Mucosa of descending colon (tissue), 3 donors: ENCODE measurements around the gene NCKAP1. TPM values are rescaled to one million over a fixed set of nuclear protein-coding genes. Genes with fewer than 3 reads are reported as not detected.

Experiments used
- ATAC-seq: fragments of 200-7000 bp; cut with Tn5 transposase; one replicate; pipeline ENCODE4 v1.9.1; 2020; ENCODE audit warnings: mild to moderate bottlenecking, moderate library complexity
- DNase-seq, 3 donors: peaks; one replicate each; pipeline ENCODE4 v3.0.0-alpha.2; 2020
- H3K36me3 ChIP-seq: fragments of 200-600 bp; one replicate; pipeline ENCODE4 v1.8.0; 2021; ENCODE audit warnings: low read depth, mild to moderate bottlenecking
- H3K4me1 ChIP-seq: fragments of 200-600 bp; one replicate; pipeline ENCODE4 v1.8.0; 2021; ENCODE audit warnings: low read depth, mild to moderate bottlenecking
- H3K4me3 ChIP-seq: fragments of 200-600 bp; one replicate; pipeline ENCODE4 v1.8.0; 2021; ENCODE audit warnings: mild to moderate bottlenecking
- H3K9me3 ChIP-seq: fragments of 200-600 bp; one replicate; pipeline ENCODE4 v1.8.0; 2021; ENCODE audit warnings: mild to moderate bottlenecking
- intact Hi-C, 2 donors: fragments of 100-400 bp; cut with DNase I in 1 of 2; cut with micrococcal nuclease in 1 of 2; formaldehyde crosslinking; loops; one replicate each; pipeline versions ENCODE4 v1.11.0 to v1.11.1; 2022; cut with DNase I, micrococcal nuclease
- total RNA-seq, 3 donors: library from RNA; stranded (reverse); fragmentation: NEBNext Ultra II Directional in 2 of 3; extraction: Animal tissue kit (Norgen Biotek cat#: 25700) in 2 of 3; gene quantifications; one replicate each; pipeline versions ENCODE4 v1.2.1 to v1.2.4, GENCODE V29; 2021 to 2023
- TF ChIP-seq, protein P1 (sequence below): fragments of 200-600 bp; IDR thresholded peaks from one replicate; pipeline ENCODE4 v1.8.0; 2022; ENCODE audit warnings: antibody characterized with exemption, mild to moderate bottlenecking
- donor health status: DM: no; HTN: no; CAD: no; lungs with moderate emphysema.
- donor health status: DM: no; HTN: no; CAD: no.
- donor health status: DM: no; HTN: yes; CAD: no.

NCKAP1 gene
- total RNA-seq, 3 donors from 2014 or later, result 81.5 to 194 (median 87.2) TPM

DNA sequence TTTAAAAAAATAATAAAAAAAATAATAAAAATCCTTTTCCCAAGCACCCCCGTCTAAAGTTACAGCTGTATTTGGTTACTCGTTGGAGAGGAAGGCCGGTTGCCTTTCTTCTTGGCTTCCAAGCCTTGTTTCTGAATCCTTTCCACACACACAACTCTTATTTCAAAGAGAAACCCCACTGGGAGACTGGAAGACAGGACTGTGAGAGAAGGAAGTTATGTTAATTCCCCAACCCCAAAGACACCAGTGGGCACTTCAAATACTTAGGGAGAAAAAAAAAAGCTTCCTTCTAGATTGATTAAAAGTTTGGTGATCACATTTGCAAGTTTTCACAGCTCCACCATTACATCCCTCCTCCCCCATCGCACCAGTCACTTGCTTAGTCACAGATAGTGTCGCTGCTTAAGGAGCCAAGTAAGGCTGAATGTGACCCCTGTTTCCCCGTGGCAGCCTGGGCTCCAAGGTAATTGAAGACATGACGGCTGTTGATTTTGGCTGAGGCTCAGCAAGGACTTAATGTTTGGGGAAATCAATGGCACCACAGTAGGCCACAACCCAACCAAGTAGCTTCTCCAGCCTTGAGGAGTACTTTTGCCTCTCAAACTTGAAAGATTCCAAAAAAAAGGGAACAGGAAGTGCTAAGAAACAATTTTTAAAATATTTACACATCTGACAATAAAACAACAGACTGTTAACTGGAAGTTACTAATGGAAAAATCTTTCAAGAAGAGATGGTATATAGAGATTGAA is 131.0 kb downstream of the NCKAP1 start:
- Histone ChIP-seq H3K4me3 (no peak overlapping the region), H3K4me1 (peaks cover 3% of the 10 kb centered on the region), H3K36me3 (no peaks in the 10 kb centered on the region), H3K9me3 (no peaks in the 10 kb centered on the region)
- intact Hi-C loops, result no loop called here
- TF ChIP-seq, protein P1, sequence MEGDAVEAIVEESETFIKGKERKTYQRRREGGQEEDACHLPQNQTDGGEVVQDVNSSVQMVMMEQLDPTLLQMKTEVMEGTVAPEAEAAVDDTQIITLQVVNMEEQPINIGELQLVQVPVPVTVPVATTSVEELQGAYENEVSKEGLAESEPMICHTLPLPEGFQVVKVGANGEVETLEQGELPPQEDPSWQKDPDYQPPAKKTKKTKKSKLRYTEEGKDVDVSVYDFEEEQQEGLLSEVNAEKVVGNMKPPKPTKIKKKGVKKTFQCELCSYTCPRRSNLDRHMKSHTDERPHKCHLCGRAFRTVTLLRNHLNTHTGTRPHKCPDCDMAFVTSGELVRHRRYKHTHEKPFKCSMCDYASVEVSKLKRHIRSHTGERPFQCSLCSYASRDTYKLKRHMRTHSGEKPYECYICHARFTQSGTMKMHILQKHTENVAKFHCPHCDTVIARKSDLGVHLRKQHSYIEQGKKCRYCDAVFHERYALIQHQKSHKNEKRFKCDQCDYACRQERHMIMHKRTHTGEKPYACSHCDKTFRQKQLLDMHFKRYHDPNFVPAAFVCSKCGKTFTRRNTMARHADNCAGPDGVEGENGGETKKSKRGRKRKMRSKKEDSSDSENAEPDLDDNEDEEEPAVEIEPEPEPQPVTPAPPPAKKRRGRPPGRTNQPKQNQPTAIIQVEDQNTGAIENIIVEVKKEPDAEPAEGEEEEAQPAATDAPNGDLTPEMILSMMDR, result no peak
- ATAC-seq (no peak), DNase-seq (no peak)

DNA sequence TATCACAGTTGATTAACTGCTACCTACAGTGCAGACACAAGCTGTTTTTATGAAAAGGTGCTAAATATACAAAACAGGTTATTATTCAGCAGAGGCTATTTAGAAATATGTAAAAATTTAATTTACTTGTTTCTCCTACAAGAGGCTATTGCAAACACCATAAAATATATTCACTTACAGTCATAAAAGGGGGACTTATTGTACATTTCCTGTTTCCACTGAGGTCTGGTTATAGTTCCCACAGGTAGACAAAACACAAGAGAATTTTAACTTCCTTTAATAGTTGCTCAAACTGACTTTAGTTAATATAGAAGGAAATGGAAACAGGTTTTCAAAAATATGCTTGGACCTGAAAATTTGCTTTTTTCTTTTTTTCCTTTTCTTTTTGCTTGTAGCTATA is 131.8 kb downstream of the NCKAP1 start:
- Histone ChIP-seq H3K9me3 (no peaks in the 10 kb centered on the region), H3K4me3 (no peak overlapping the region), H3K36me3 (no peaks in the 10 kb centered on the region), H3K4me1 (peaks cover 3% of the 10 kb centered on the region)
- ATAC-seq, result peak; percentile 48
- TF ChIP-seq, protein P1, result no peak
- no peak for DNase-seq
- intact Hi-C loops, result no loop called here

DNA sequence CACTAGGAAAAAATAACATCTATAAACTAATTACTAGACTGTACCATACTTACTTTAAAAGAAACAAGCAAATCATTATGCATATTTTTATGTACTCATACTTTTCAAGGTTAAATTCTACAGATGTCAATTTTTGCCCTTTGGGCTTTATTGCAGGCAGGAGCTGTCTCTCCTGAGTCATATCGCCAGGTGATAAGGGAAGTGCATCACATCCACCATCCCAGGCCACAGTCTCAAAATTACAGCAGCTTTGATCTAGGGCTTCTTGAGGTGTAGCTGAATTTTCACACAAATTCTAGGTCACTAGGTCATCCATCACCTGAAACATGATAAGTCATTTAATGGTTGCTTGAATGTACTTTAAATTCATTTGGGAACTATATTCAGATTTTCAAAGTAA is 133.4 kb downstream of the NCKAP1 start:
- ATAC-seq (no peak), DNase-seq (no peak)
- TF ChIP-seq, protein P1, result no peak
- intact Hi-C loops, result no loop called here
- H3K4me1 ChIP-seq, result peaks cover 3% of the 10 kb centered on the region
- no peak overlapping the region for H3K4me3 ChIP-seq
- no peaks in the 10 kb centered on the region for H3K36me3 ChIP-seq
- no peaks in the 10 kb centered on the region for H3K9me3 ChIP-seq

DNA sequence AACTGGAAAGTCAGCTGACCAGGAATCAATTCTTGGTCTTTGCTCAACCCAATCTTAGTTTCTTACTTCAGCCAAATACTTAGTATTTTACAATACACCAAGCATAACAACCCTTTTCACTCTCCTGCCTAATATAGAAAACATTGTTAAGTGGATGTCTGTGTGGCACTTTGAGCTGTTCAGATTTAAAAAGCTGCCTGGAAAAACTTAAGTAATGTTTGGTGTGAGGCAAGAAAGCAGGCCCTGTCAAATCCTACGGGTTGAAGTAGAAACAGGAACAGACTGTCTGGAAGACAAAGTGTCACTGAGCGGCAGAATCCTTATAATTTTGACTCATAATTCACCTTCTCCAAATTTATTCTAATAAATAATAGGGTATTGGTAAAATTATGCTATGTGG is 134.7 kb downstream of the NCKAP1 start:
- TF ChIP-seq, protein P1, result no peak
- ATAC-seq, result no peak
- Histone ChIP-seq H3K4me1 (peaks cover 3% of the 10 kb centered on the region), H3K36me3 (no peaks in the 10 kb centered on the region), H3K9me3 (no peaks in the 10 kb centered on the region), H3K4me3 (no peak overlapping the region)
- intact Hi-C loops, result no loop called here
- DNase-seq, result no peak

DNA sequence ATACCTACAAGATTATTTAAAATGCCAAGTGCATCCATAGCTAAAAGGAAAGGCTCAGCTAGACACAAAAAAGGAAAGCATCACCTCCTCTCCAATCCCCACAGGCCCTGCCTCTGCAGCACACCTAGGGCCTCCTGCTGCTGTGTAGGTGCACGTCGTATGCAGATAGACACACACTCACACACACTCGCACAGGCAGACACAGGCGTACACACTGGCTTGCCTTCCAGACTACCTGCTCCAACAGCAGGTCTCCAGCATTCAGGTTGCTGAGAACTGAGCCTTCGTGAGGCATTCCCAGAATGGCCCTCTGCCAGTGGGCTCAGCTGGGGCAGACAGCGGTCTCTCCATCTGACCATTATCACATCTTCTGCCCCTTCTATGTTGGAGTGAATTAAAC is 136.5 kb downstream of the NCKAP1 start:
- Histone ChIP-seq H3K4me1 (no peaks in the 10 kb centered on the region), H3K4me3 (no peak overlapping the region), H3K9me3 (no peaks in the 10 kb centered on the region), H3K36me3 (no peaks in the 10 kb centered on the region)
- TF ChIP-seq, protein P1, result no peak
- no peak for ATAC-seq
- DNase-seq, result no peak
- intact Hi-C loops, result no loop called here

GRCh38 chr2:182898718-182899117 is 139.5 kb downstream of the NCKAP1 start:
- intact Hi-C loops, result no loop called here
- DNase-seq, result no peak
- no peaks in the 10 kb centered on the region for H3K36me3 ChIP-seq
- H3K4me1 ChIP-seq, result no peaks in the 10 kb centered on the region
- no peak for ATAC-seq
- TF ChIP-seq, protein P1, result no peak
- H3K9me3 ChIP-seq, result no peaks in the 10 kb centered on the region
- H3K4me3 ChIP-seq, result no peak overlapping the region
